Measurements from ENCODE around the gene CDH13.

DNA sequence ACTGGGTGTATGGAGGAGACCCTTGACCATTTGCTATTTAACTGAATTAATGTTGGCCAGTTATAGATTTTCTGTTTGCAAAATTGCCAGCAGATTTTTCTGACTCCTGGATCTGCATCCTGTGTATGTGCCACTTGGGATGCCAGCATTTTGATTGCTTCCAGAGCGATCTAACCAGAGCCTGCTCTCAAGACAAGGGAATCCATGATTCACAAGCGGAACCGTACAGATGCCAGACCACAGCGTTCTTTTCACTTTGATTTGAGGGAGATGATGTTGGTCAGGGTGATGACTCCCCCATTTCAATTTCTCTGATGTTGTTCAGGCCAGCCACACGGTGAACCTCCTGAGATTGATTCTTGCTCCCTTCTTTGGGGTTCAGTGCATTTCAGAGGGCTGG, 228.7 kb downstream of the CDH13 start:
- TF ChIP-seq, protein P1, sequence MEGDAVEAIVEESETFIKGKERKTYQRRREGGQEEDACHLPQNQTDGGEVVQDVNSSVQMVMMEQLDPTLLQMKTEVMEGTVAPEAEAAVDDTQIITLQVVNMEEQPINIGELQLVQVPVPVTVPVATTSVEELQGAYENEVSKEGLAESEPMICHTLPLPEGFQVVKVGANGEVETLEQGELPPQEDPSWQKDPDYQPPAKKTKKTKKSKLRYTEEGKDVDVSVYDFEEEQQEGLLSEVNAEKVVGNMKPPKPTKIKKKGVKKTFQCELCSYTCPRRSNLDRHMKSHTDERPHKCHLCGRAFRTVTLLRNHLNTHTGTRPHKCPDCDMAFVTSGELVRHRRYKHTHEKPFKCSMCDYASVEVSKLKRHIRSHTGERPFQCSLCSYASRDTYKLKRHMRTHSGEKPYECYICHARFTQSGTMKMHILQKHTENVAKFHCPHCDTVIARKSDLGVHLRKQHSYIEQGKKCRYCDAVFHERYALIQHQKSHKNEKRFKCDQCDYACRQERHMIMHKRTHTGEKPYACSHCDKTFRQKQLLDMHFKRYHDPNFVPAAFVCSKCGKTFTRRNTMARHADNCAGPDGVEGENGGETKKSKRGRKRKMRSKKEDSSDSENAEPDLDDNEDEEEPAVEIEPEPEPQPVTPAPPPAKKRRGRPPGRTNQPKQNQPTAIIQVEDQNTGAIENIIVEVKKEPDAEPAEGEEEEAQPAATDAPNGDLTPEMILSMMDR (IDR thresholded peaks at IDR 0.05): no peak
- TF ChIP-seq POLR2A (IDR thresholded peaks at IDR 0.05): no peak

Measured in thyroid gland (tissue), 4 donors.